ENCODE results near the gene NEU1. TPM values are rescaled to one million over a fixed set of nuclear protein-coding genes. Genes with fewer than 3 reads are reported as not detected.

The NEU1 gene
- total RNA-seq, 6 donors from 2014 or later: 28.3 to 90.3 (median 64.6) TPM

DNA sequence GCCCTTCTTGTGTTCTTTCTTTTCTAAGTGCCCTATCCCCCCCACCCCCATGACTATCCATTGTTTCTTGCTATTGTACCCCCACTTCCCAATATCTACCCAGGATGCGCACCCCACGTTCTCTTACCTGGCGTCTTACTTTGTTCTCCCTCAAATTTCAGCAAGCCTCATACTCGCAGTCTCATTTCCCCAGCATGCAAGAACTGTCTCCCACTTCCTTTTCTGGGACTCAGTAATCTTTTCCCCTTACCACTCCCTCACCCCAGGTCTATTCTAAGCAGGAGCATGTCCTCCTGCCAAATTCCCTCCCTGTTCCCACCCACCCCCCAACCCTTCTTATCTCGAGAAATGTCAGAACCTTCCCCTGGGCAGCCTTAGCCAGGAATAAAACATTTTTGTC, 36.6 kb upstream of the NEU1 start:
- Histone ChIP-seq H3K4me1 (peaks cover 25 to 60% (median 43%) of the 10 kb centered on the region in 4 donors), H3K4me3 (no peak overlapping the region), H3K36me3 (peaks cover 0 to 20% (median 9%) of the 10 kb centered on the region in 4 donors), H3K9me3 (no peaks in the 10 kb centered on the region), H3K27me3 (no peaks in the 10 kb centered on the region), H3K27ac (peak overlapping the region in 1 of 4 donors; percentile 94)
- ATAC-seq (ENCODE audit: low FRiP score in 2 of 2) (no peak), DNase-seq (no peak)
- no peak for TF ChIP-seq EP300 (IDR thresholded peaks at IDR 0.05)
- TF ChIP-seq CTCF (IDR thresholded peaks at IDR 0.05): no peak
- TF ChIP-seq POLR2A (IDR thresholded peaks at IDR 0.05): no peak
- no peak for TF ChIP-seq POLR2AphosphoS5 (IDR thresholded peaks at IDR 0.05)
- 48 to 67% methylated on average over 5 of the region's 5 CpGs for WGBS, 2 donors

DNA sequence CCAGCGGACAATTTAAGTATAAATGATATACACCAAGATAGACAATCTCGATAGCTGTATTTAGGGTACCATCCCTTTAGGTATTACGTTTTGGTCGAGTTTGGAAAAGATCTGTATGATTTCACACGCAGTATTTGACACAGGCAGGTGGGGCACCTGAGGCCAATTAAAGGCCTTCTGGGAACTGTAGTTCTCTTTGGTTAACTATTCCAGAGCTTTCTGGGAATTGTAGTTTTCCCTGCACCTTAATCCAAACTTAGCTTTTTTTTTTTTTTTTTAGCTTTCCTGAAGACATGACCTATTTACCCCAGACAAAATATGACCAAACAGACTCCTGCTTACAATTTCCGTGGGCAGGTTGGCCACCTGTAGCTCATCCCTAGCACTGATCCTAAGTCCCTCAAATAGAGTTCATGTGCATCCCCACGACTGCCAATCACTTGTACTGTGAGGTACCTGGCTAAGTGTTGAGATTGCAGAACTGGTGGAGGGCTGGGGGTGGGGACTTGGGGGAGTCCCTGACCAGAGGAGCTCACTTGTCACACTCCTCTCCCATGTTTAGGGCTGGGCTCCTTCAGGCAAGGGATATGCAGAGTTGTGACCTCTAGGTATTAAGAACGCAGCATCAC, 35.9 kb upstream of the NEU1 start:
- 18% methylated on average over 8 of the region's 8 CpGs for whole genome bisulfite sequencing, 2 donors
- peak overlapping the region; percentile 77 to 94 (median 84) for H3K27ac ChIP-seq
- ATAC-seq (ENCODE audit: low FRiP score in 2 of 2): no peak

GRCh38 chr6:31897612-31898382, 35.2 kb upstream of the NEU1 start, which contains the start of gene EHMT2:
Gene EHMT2, minus strand, starts transcription at chr6:31897698. Its CDS starts 21 bp downstream, at chr6:31897677.
- DNase-seq: peak; percentile 84 to 97

More for the DNA sequence above, 35.9 kb upstream of the NEU1 start:
- H3K36me3 ChIP-seq: peaks cover 0 to 27% (median 12%) of the 10 kb centered on the region in 4 donors
- no peaks in the 10 kb centered on the region for H3K27me3 ChIP-seq
- H3K4me1 ChIP-seq: peaks cover 25 to 60% (median 43%) of the 10 kb centered on the region in 4 donors
- H3K9me3 ChIP-seq: no peaks in the 10 kb centered on the region
- DNase-seq: no peak
- peak overlapping the region; percentile 87 to 100 (median 96) for H3K4me3 ChIP-seq
- TF ChIP-seq POLR2A (IDR thresholded peaks at IDR 0.05) (peak in 1 of 4 donors; percentile 46), CTCF (IDR thresholded peaks at IDR 0.05) (peak in 2 of 6 experiments; percentile 6), EP300 (IDR thresholded peaks at IDR 0.05) (no peak)

More at GRCh38 chr6:31897612-31898382, 35.2 kb upstream of the NEU1 start, which contains the start of gene EHMT2:
- no peaks in the 10 kb centered on the region for H3K9me3 ChIP-seq
- H3K36me3 ChIP-seq: peaks cover 3 to 34% (median 18%) of the 10 kb centered on the region in 4 donors
- no peak for TF ChIP-seq EP300 (IDR thresholded peaks at IDR 0.05)
- peak; percentile 9 to 72 (median 60) for TF ChIP-seq CTCF (IDR thresholded peaks at IDR 0.05)
- peak in 3 of 4 donors; percentile 30 to 69 (median 60) for TF ChIP-seq POLR2A (IDR thresholded peaks at IDR 0.05)
- TF ChIP-seq POLR2AphosphoS5 (IDR thresholded peaks at IDR 0.05): peak; percentile 56 to 89
- H3K27me3 ChIP-seq: no peaks in the 10 kb centered on the region
- ATAC-seq (ENCODE audit: low FRiP score in 2 of 2): peak; percentile 75 to 83
- H3K4me3 ChIP-seq: peak within 1 kb of the TSS; percentile 87 to 100 (median 96)
- WGBS, 2 donors: 0 to 1% methylated on average over 25 to 41 of the region's 49 CpGs
- peak within 1 kb of the TSS; percentile 77 to 94 (median 84) for H3K27ac ChIP-seq
- H3K4me1 ChIP-seq: peaks cover 19 to 53% (median 38%) of the 10 kb centered on the region in 4 donors
